Tibial nerve (tissue), 4 donors: Measurements from ENCODE around the gene TOGARAM1. TPM values are rescaled to one million over a fixed set of nuclear protein-coding genes. Genes with fewer than 3 reads are reported as not detected.
A peak's percentile ranks its signal among the peaks of the same experiment; 100 is the strongest.

Experiments used
- DNase-seq, 2 donors: peaks; one replicate each; pipeline ENCODE4 v3.0.0-alpha.2; 2019; ENCODE audit warnings: low spot score in 2 of 2
- H3K27ac ChIP-seq, 4 donors: fragments of 200-600 bp; sonication (generic) in 3 of 4; one replicate each; pipeline ENCODE4 v1.5.1; 2017 to 2019; ENCODE audit warnings: mild to moderate bottlenecking in 1 of 4
- H3K27me3 ChIP-seq, 2 donors: fragments of 200-600 bp; sonication (generic) in 1 of 2; one replicate each; pipeline versions ENCODE4 v1.5.1 to v1.6.0; 2017 to 2019
- H3K36me3 ChIP-seq, 3 donors: fragments of 200-600 bp; sonication (generic); one replicate each; pipeline ENCODE4 v1.5.1; 2018 to 2019
- H3K4me1 ChIP-seq, 4 donors: fragments of 200-600 bp; sonication (generic) in 3 of 4; one replicate each; pipeline ENCODE4 v1.5.1; 2017 to 2019
- H3K4me3 ChIP-seq, 4 donors: fragments of 200-600 bp; sonication (generic) in 3 of 4; one replicate each; pipeline ENCODE4 v1.5.1; 2017 to 2019; ENCODE audit warnings: mild to moderate bottlenecking in 1 of 4, moderate library complexity in 1 of 4
- H3K9me3 ChIP-seq, 4 donors: fragments of 200-600 bp; sonication (generic) in 3 of 4; one replicate each; pipeline ENCODE4 v1.5.1; 2017 to 2019
- EP300 ChIP-seq, 2 donors: sonication (generic); formaldehyde crosslinking; IDR thresholded peaks; one replicate each; pipeline ENCODE4 v1.6.1; 2017; ENCODE audit warnings: antibody characterized with exemption in 2 of 2, mild to moderate bottlenecking in 1 of 2
- POLR2A ChIP-seq, 2 donors: fragments of 450-650 bp; IDR thresholded peaks; one replicate each; pipeline ENCODE4 v1.6.1; 2017; ENCODE audit warnings: antibody characterized with exemption in 2 of 2, mild to moderate bottlenecking in 2 of 2, moderate library complexity in 2 of 2
- WGBS, 2 donors: methylation state at CpG; one replicate each; pipeline ENCODE4 v1.1.5; 2018; 5-methylcytosine and 5-hydroxymethylcytosine counted together
- total RNA-seq, 4 donors: library from RNA; depleted of rRNA; stranded (reverse); fragments of >200 nt; gene quantifications; one replicate each; pipeline ENCODE4 v1.1.0, GENCODE V29; 2016
- TF ChIP-seq, protein P1 (sequence below), 5 experiments: fragments of 200-600 bp in 3 of 5; fragments of 450-650 bp in 2 of 5; sonication (generic) in 3 of 5; IDR thresholded peaks; one replicate each; pipeline ENCODE4 v1.5.1; 2016 to 2019; ENCODE audit warnings: antibody characterized with exemption in 5 of 5, mild to moderate bottlenecking in 3 of 5, moderate library complexity in 2 of 5

TOGARAM1 gene
- total RNA-seq, 4 donors from 2014 or later = 22.2 to 51.8 (median 34.2) TPM

GRCh38 chr14:44956866-44957265 is 5.1 kb upstream of the TOGARAM1 start:
- DNase-seq = no peak
- H3K27me3 ChIP-seq = no peaks in the 10 kb centered on the region
- TF ChIP-seq, protein P1, sequence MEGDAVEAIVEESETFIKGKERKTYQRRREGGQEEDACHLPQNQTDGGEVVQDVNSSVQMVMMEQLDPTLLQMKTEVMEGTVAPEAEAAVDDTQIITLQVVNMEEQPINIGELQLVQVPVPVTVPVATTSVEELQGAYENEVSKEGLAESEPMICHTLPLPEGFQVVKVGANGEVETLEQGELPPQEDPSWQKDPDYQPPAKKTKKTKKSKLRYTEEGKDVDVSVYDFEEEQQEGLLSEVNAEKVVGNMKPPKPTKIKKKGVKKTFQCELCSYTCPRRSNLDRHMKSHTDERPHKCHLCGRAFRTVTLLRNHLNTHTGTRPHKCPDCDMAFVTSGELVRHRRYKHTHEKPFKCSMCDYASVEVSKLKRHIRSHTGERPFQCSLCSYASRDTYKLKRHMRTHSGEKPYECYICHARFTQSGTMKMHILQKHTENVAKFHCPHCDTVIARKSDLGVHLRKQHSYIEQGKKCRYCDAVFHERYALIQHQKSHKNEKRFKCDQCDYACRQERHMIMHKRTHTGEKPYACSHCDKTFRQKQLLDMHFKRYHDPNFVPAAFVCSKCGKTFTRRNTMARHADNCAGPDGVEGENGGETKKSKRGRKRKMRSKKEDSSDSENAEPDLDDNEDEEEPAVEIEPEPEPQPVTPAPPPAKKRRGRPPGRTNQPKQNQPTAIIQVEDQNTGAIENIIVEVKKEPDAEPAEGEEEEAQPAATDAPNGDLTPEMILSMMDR (IDR thresholded peaks at IDR 0.05) = no peak
- TF ChIP-seq EP300 (IDR thresholded peaks at IDR 0.05) (no peak), POLR2A (IDR thresholded peaks at IDR 0.05) (no peak)
- H3K9me3 ChIP-seq = no peaks in the 10 kb centered on the region
- 96 to 98% methylated on average over 3 of the region's 3 CpGs for WGBS, 2 donors
- no peak overlapping the region for H3K4me3 ChIP-seq
- H3K27ac ChIP-seq = no peak overlapping the region
- peaks cover 0 to 55% (median 9%) of the 10 kb centered on the region in 4 donors for H3K4me1 ChIP-seq
- peaks cover 0 to 5% (median 0%) of the 10 kb centered on the region in 3 donors for H3K36me3 ChIP-seq

DNA sequence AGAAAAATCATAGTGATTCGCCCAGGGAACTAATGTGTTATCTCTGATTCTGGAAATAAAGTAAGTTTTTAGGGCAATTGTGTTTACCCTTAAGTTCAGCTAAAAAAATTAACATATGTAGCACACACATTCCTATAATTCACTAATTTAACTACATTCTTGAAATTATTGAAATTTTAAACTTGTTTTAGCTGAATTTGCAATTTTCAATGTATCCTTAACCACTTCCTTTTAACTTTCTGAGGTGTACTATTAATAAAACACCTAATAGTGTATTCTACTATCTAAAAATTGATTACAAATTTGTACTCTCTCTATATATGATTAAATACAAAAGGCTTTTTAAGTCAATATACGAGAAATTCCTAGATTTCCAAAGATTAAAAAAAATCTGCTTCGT is 2.5 kb upstream of the TOGARAM1 start:
- Histone ChIP-seq H3K27me3 (no peaks in the 10 kb centered on the region), H3K36me3 (no peaks in the 10 kb centered on the region), H3K9me3 (no peaks in the 10 kb centered on the region), H3K27ac (peak overlapping the region in 1 of 4 donors; percentile 89), H3K4me3 (peak overlapping the region in 1 of 4 donors; percentile 83), H3K4me1 (peaks cover 0 to 70% (median 18%) of the 10 kb centered on the region in 4 donors)
- DNase-seq = no peak
- no peak for TF ChIP-seq POLR2A (IDR thresholded peaks at IDR 0.05)
- TF ChIP-seq, protein P1 (IDR thresholded peaks at IDR 0.05) = no peak
- no peak for TF ChIP-seq EP300 (IDR thresholded peaks at IDR 0.05)
- 58 to 61% methylated on average over 3 of the region's 3 CpGs for WGBS, 2 donors

GRCh38 chr14:44960146-44960545 is 1.8 kb upstream of the TOGARAM1 start:
- H3K27ac ChIP-seq = peak overlapping the region in 3 of 4 donors; percentile 18 to 93 (median 89)
- no peak for DNase-seq
- no peaks in the 10 kb centered on the region for H3K36me3 ChIP-seq
- H3K4me1 ChIP-seq = peaks cover 0 to 71% (median 18%) of the 10 kb centered on the region in 4 donors
- no peak for TF ChIP-seq POLR2A (IDR thresholded peaks at IDR 0.05)
- TF ChIP-seq, protein P1 (IDR thresholded peaks at IDR 0.05) = no peak
- TF ChIP-seq EP300 (IDR thresholded peaks at IDR 0.05) = no peak
- H3K9me3 ChIP-seq = no peaks in the 10 kb centered on the region
- H3K4me3 ChIP-seq = peak overlapping the region; percentile 75 to 94 (median 88)
- no peaks in the 10 kb centered on the region for H3K27me3 ChIP-seq
- 19 to 22% methylated on average over 2 of the region's 2 CpGs for WGBS, 2 donors

DNA sequence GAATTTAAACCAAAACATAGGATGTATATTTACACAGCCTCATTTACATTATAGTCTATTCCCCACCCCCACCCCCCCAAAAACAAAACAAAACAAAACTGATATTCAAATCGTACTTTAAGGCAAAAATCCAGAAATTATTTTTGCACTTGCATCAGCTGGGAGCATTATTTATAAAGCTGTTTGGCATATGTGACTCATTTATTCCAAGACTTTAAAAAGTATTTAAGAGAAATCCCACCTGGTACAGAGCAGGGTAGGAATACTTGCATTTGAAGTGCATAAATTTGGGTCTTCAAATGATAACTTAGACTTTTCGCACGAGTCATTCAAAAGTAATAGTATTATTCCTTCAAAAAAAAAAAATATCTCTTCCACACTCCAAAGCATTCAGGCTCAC is 1.3 kb upstream of the TOGARAM1 start:
- peaks cover 0 to 71% (median 19%) of the 10 kb centered on the region in 4 donors for H3K4me1 ChIP-seq
- H3K27me3 ChIP-seq = no peaks in the 10 kb centered on the region
- H3K27ac ChIP-seq = peak overlapping the region in 3 of 4 donors; percentile 85 to 93 (median 89)
- no peaks in the 10 kb centered on the region for H3K36me3 ChIP-seq
- DNase-seq = no peak
- H3K9me3 ChIP-seq = no peaks in the 10 kb centered on the region
- TF ChIP-seq EP300 (IDR thresholded peaks at IDR 0.05) (no peak), POLR2A (IDR thresholded peaks at IDR 0.05) (no peak)
- TF ChIP-seq, protein P1 (IDR thresholded peaks at IDR 0.05) = no peak
- H3K4me3 ChIP-seq = peak overlapping the region; percentile 75 to 94 (median 88)
- 0 to 1% methylated on average over 3 of the region's 3 CpGs for WGBS, 2 donors

DNA sequence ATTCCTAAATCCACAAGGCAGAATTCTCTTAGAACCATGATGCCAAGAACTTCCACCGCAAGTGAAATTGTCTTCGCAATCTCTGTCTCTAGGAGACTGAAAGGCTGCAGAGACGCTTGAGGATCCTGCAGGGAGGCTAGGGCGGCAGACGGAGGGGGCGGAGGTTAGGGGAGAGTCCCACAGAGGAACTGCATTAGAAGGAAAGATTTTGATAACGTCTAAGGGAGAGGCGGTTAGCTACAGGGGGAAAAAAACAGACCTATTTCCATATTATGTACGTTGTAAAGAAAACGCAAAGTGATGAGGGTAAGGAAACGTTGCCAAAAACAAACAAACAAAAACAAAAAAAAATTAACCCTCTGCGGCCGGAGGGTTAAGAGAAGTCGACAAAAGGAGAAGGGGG is 838 bp upstream of the TOGARAM1 start:
- no peaks in the 10 kb centered on the region for H3K27me3 ChIP-seq
- peak overlapping the region; percentile 70 to 93 (median 87) for H3K27ac ChIP-seq
- H3K36me3 ChIP-seq = no peaks in the 10 kb centered on the region
- no peaks in the 10 kb centered on the region for H3K9me3 ChIP-seq
- 1% methylated on average over 14 of the region's 14 CpGs for WGBS, 2 donors
- DNase-seq = peak in 1 of 2 donors; percentile 42
- peaks cover 0 to 75% (median 21%) of the 10 kb centered on the region in 4 donors for H3K4me1 ChIP-seq
- TF ChIP-seq POLR2A (IDR thresholded peaks at IDR 0.05) (no peak), EP300 (IDR thresholded peaks at IDR 0.05) (no peak)
- TF ChIP-seq, protein P1 (IDR thresholded peaks at IDR 0.05) = no peak
- peak overlapping the region; percentile 75 to 94 (median 88) for H3K4me3 ChIP-seq
